T-helper 1 cell treated with Interleukin-12 subunit alpha and Interleukin-12 subunit beta and Interleukin-4 antibody, amounts not matched to agents 30 μg/mL and 1 μg/mL, for 36 hours (primary cell): ENCODE results near the gene LYPD4.
"Not testable (repeated sequence)": the region's sequence is repeated elsewhere in the genome, so short reads cannot be mapped to it uniquely, and the experiment has no call there.

Source experiments
- H3K27ac Mint-ChIP-seq: one replicate; pipeline ENCODE4 v1.8.0; 2021; ENCODE audit warnings: mild to moderate bottlenecking, mixed read lengths
- H3K27me3 Mint-ChIP-seq: one replicate; pipeline ENCODE4 v1.8.0; 2021; ENCODE audit warnings: low read depth, mixed read lengths
- H3K36me3 Mint-ChIP-seq: one replicate; pipeline ENCODE4 v1.8.0; 2021; ENCODE audit warnings: low read depth, mixed read lengths
- H3K4me1 Mint-ChIP-seq: one replicate; pipeline ENCODE4 v1.8.0; 2021; ENCODE audit warnings: low read depth, mixed read lengths
- H3K4me3 Mint-ChIP-seq: one replicate; pipeline ENCODE4 v1.8.0; 2021; ENCODE audit warnings: mild to moderate bottlenecking, moderate library complexity, mixed read lengths
- H3K9me3 Mint-ChIP-seq: one replicate; pipeline ENCODE4 v1.8.0; 2021; ENCODE audit warnings: mixed read lengths

Gene LYPD4

GRCh38 chr19:41879670-41880328 is 35.3 kb upstream of the LYPD4 start:
- Mint-ChIP-seq H3K27ac (peak overlapping the region; percentile 77), H3K36me3 (peaks cover 16% of the 10 kb centered on the region), H3K9me3 (no peaks in the 10 kb centered on the region), H3K27me3 (no peaks in the 10 kb centered on the region), H3K4me1 (peaks cover 44% of the 10 kb centered on the region), H3K4me3 (no peak overlapping the region)

- Mint-ChIP-seq H3K9me3 (no peaks in the 10 kb centered on the region), H3K4me3 (no peak overlapping the region), H3K27me3 (no peaks in the 10 kb centered on the region), H3K4me1 (peaks cover 43% of the 10 kb centered on the region), H3K27ac (no peak overlapping the region), H3K36me3 (peaks cover 12% of the 10 kb centered on the region)
Observed at GRCh38 chr19:41879080-41879479, 34.6 kb upstream of the LYPD4 start.

GRCh38 chr19:41877916-41878905 is 33.7 kb upstream of the LYPD4 start:
- Mint-ChIP-seq H3K4me1 (peaks cover 48% of the 10 kb centered on the region), H3K36me3 (peaks cover 8% of the 10 kb centered on the region), H3K27ac (peak overlapping the region; percentile 70), H3K27me3 (no peaks in the 10 kb centered on the region), H3K4me3 (no peak overlapping the region), H3K9me3 (no peaks in the 10 kb centered on the region)

GRCh38 chr19:41876847-41877832 is 32.7 kb upstream of the LYPD4 start, which contains the start of gene CD79A:
Gene CD79A (plus strand): TSS chr19:41877279. CDS start chr19:41877305, 26 bp downstream.
- Mint-ChIP-seq H3K4me3 (no peak within 1 kb of the TSS), H3K27me3 (no peaks in the 10 kb centered on the region), H3K27ac (peak within 1 kb of the TSS; percentile 70), H3K9me3 (no peaks in the 10 kb centered on the region), H3K4me1 (peaks cover 49% of the 10 kb centered on the region), H3K36me3 (peaks cover 9% of the 10 kb centered on the region)

- peaks cover 19% of the 10 kb centered on the region for H3K36me3 Mint-ChIP-seq
- H3K27me3 Mint-ChIP-seq, H3K9me3 Mint-ChIP-seq: not testable (repeated sequence)
- peak overlapping the region; percentile 97 for H3K27ac Mint-ChIP-seq
- peak overlapping the region; percentile 75 for H3K4me3 Mint-ChIP-seq
- peaks cover 54% of the 10 kb centered on the region for H3K4me1 Mint-ChIP-seq
Observed at GRCh38 chr19:41875973-41876372, 31.5 kb upstream of the LYPD4 start.

- no peaks in the 10 kb centered on the region for H3K9me3 Mint-ChIP-seq
- H3K4me3 Mint-ChIP-seq = peak overlapping the region; percentile 42
- peaks cover 36% of the 10 kb centered on the region for H3K36me3 Mint-ChIP-seq
- peaks cover 58% of the 10 kb centered on the region for H3K4me1 Mint-ChIP-seq
- no peaks in the 10 kb centered on the region for H3K27me3 Mint-ChIP-seq
- H3K27ac Mint-ChIP-seq = peak overlapping the region; percentile 94
Observed at GRCh38 chr19:41872775-41873647, 28.5 kb upstream of the LYPD4 start.

GRCh38 chr19:41872384-41872774 is 27.9 kb upstream of the LYPD4 start:
- Mint-ChIP-seq H3K27ac (peak overlapping the region; percentile 94), H3K36me3 (peaks cover 40% of the 10 kb centered on the region), H3K4me1 (peaks cover 55% of the 10 kb centered on the region), H3K4me3 (no peak overlapping the region), H3K27me3 (no peaks in the 10 kb centered on the region), H3K9me3 (no peaks in the 10 kb centered on the region)

GRCh38 chr19:41871573-41872383 is 27.3 kb upstream of the LYPD4 start:
- H3K4me1 Mint-ChIP-seq = peaks cover 53% of the 10 kb centered on the region
- no peaks in the 10 kb centered on the region for H3K9me3 Mint-ChIP-seq
- no peaks in the 10 kb centered on the region for H3K27me3 Mint-ChIP-seq
- peak overlapping the region; percentile 94 for H3K27ac Mint-ChIP-seq
- peaks cover 40% of the 10 kb centered on the region for H3K36me3 Mint-ChIP-seq
- peak overlapping the region; percentile 75 for H3K4me3 Mint-ChIP-seq

GRCh38 chr19:41870401-41870873 is 26.0 kb upstream of the LYPD4 start:
- Mint-ChIP-seq H3K36me3 (peaks cover 46% of the 10 kb centered on the region), H3K9me3 (no peaks in the 10 kb centered on the region), H3K4me3 (peak overlapping the region; percentile 61), H3K27ac (peak overlapping the region; percentile 66), H3K4me1 (peaks cover 53% of the 10 kb centered on the region), H3K27me3 (no peaks in the 10 kb centered on the region)

- Mint-ChIP-seq H3K4me3 (peak overlapping the region; percentile 17), H3K27ac (peak overlapping the region; percentile 72), H3K36me3 (peaks cover 54% of the 10 kb centered on the region), H3K27me3 (no peaks in the 10 kb centered on the region), H3K4me1 (peaks cover 55% of the 10 kb centered on the region), H3K9me3 (no peaks in the 10 kb centered on the region)
Observed at GRCh38 chr19:41869374-41869955, 25.0 kb upstream of the LYPD4 start.

- no peaks in the 10 kb centered on the region for H3K27me3 Mint-ChIP-seq
- peaks cover 60% of the 10 kb centered on the region for H3K36me3 Mint-ChIP-seq
- H3K4me1 Mint-ChIP-seq = peaks cover 60% of the 10 kb centered on the region
- H3K27ac Mint-ChIP-seq = peak overlapping the region; percentile 64
- no peak overlapping the region for H3K4me3 Mint-ChIP-seq
- no peaks in the 10 kb centered on the region for H3K9me3 Mint-ChIP-seq
Observed at GRCh38 chr19:41868989-41869300, 24.5 kb upstream of the LYPD4 start.

GRCh38 chr19:41868120-41868988 is 23.9 kb upstream of the LYPD4 start:
- Mint-ChIP-seq H3K4me3 (peak overlapping the region; percentile 33), H3K4me1 (peaks cover 59% of the 10 kb centered on the region), H3K27ac (peak overlapping the region; percentile 64), H3K9me3 (no peaks in the 10 kb centered on the region), H3K27me3 (no peaks in the 10 kb centered on the region), H3K36me3 (peaks cover 63% of the 10 kb centered on the region)
